Subcutaneous abdominal adipose tissue (tissue), 5 donors: ENCODE results near the gene APOBEC3C.
"Not testable (repeated sequence)": the region's sequence is repeated elsewhere in the genome, so short reads cannot be mapped to it uniquely, and the experiment has no call there.

Experiments
- H3K27ac ChIP-seq: one replicate; pipeline ENCODE4 v1.7.0; 2013; ENCODE audit warnings: low read depth, mild to moderate bottlenecking, inconsistent platforms, low read length, moderate library complexity
- H3K27me3 ChIP-seq, 5 donors: one replicate each; pipeline ENCODE4 v1.7.0; 2013; ENCODE audit warnings: low read length in 5 of 5, inconsistent platforms in 1 of 5; ENCODE audit not compliant: control insufficient read depth in 5 of 5, insufficient read depth in 4 of 5
- H3K36me3 ChIP-seq, 5 donors: one replicate each; pipeline ENCODE4 v1.7.0; 2013; ENCODE audit warnings: low read length in 5 of 5; ENCODE audit not compliant: control insufficient read depth in 5 of 5, insufficient read depth in 5 of 5
- H3K4me1 ChIP-seq, 5 donors: one replicate each; pipeline ENCODE4 v1.7.0; 2013; ENCODE audit warnings: low read length in 5 of 5, mild to moderate bottlenecking in 3 of 5, moderate library complexity in 1 of 5; ENCODE audit not compliant: control insufficient read depth in 5 of 5, insufficient read depth in 5 of 5
- H3K4me3 ChIP-seq, 5 donors: one replicate each; pipeline ENCODE4 v1.7.0; 2013; ENCODE audit warnings: low read length in 5 of 5, low read depth in 1 of 5
- H3K9ac ChIP-seq, 5 donors: one replicate each; pipeline ENCODE4 v1.7.0; 2013; ENCODE audit warnings: low read length in 5 of 5, mild to moderate bottlenecking in 4 of 5, moderate library complexity in 3 of 5
- H3K9me3 ChIP-seq, 5 donors: one replicate each; pipeline ENCODE4 v1.7.0; 2013; ENCODE audit warnings: low read length in 5 of 5; ENCODE audit not compliant: control insufficient read depth in 5 of 5
- donor health status: healthy.
- donor health status: healthy.
- donor health status: healthy.
- donor health status: healthy.
- donor health status: healthy.

Gene APOBEC3C

DNA sequence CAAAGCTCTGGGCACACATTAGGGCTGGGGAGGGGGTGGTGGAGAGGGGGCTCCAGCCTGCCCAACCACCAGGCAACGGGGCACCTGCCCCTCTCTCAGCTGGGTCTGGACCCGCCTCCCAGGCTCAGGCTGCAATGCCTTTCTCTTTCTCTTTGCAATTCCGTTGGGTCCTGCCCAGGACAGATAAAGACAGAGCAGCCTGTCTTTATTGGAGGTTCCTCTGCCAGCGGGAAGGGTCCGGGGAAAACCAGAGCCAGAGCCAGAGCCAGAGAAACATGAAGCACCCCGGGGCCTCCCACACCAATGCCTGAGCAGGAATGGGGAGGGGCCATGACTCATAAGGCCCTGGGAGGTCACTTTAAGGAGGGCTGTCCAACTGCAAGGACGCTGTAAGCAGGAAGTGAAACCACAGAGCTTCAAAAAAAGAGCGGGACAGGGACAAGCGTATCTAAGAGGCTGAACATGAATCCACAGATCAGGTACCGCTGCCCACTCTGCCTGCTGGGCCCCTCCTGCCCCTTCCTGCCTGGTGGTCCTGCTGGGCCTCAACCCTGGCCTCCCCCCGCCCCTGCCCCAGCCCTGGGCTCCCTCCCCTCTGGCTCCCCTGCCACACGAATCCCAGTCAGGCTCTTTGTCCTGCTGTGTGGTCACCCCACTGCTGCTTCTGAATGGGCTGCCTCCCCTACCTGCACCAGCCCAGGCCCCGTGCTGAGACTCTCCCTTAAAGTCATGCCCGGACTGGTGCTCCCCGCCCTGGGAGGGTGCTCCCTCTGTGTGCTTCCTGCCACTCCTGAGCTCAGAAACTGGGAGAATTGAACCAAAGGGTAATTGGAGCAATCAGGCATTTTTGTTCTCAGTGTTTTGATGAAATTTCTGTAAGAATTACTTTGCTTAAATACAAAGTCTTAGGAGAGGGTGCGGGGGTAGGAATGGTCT, 31.8 kb upstream of the APOBEC3C start, which contains the start of gene APOBEC3B:
Gene APOBEC3B (plus strand): TSS at position 356 of the 936 bp plus-strand sequence. CDS start 107 bp downstream, at position 463.
- peaks cover 0 to 17% (median 14%) of the 10 kb centered on the region in 5 donors for H3K4me1 ChIP-seq
- H3K36me3 ChIP-seq: no peaks in the 10 kb centered on the region
- H3K4me3 ChIP-seq: peak within 1 kb of the TSS; percentile 50 to 79 (median 69)
- H3K9ac ChIP-seq: peak within 1 kb of the TSS in 2 of 5 donors; percentile 23 to 52
- no peaks in the 10 kb centered on the region for H3K9me3 ChIP-seq
- no peaks in the 10 kb centered on the region for H3K27me3 ChIP-seq
- no peak within 1 kb of the TSS for H3K27ac ChIP-seq

- H3K4me3 ChIP-seq: no peak overlapping the region
- no peaks in the 10 kb centered on the region for H3K9me3 ChIP-seq
- H3K9ac ChIP-seq: no peak overlapping the region
- no peak overlapping the region for H3K27ac ChIP-seq
- peaks cover 0 to 17% (median 14%) of the 10 kb centered on the region in 5 donors for H3K4me1 ChIP-seq
- H3K36me3 ChIP-seq: no peaks in the 10 kb centered on the region
- no peaks in the 10 kb centered on the region for H3K27me3 ChIP-seq
Measured at GRCh38 chr22:38984224-38984623, 29.8 kb upstream of the APOBEC3C start.

GRCh38 chr22:38984784-38985757, 29.0 kb upstream of the APOBEC3C start:
- peaks cover 0 to 17% (median 14%) of the 10 kb centered on the region in 5 donors for H3K4me1 ChIP-seq
- H3K27ac ChIP-seq, H3K4me3 ChIP-seq, H3K9ac ChIP-seq, H3K36me3 ChIP-seq, H3K9me3 ChIP-seq, H3K27me3 ChIP-seq: not testable (repeated sequence)

DNA sequence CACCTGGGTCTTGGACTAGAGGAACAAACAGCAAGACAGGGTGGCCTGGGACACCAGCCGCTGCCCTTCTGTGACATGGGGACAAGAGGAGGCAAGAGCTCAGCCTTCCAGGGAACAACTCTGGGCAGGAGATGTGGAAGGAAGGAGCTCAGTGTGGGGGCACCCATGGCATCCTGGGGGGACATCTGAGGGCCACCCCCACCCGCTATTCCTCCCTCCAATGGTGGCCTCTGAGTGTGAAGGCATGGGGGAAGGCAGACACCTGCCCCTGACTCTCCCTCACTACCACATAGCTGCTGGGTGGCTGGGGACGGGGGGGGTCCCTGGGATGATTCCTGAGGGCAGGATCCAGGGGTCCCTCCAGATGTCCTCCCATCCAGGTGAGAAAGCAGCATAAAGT, 27.4 kb upstream of the APOBEC3C start:
- Histone ChIP-seq H3K27ac (no peak overlapping the region), H3K4me3 (no peak overlapping the region), H3K9ac (no peak overlapping the region), H3K4me1 (peaks cover 0 to 12% (median 9%) of the 10 kb centered on the region in 5 donors), H3K9me3 (no peaks in the 10 kb centered on the region), H3K27me3 (no peaks in the 10 kb centered on the region), H3K36me3 (no peaks in the 10 kb centered on the region)

- Histone ChIP-seq H3K4me3 (no peak overlapping the region), H3K27me3 (no peaks in the 10 kb centered on the region), H3K36me3 (no peaks in the 10 kb centered on the region), H3K9ac (no peak overlapping the region), H3K27ac (no peak overlapping the region), H3K9me3 (no peaks in the 10 kb centered on the region), H3K4me1 (peaks cover 0 to 5% (median 4%) of the 10 kb centered on the region in 5 donors)
Measured at GRCh38 chr22:38987171-38987895, 26.7 kb upstream of the APOBEC3C start.

DNA sequence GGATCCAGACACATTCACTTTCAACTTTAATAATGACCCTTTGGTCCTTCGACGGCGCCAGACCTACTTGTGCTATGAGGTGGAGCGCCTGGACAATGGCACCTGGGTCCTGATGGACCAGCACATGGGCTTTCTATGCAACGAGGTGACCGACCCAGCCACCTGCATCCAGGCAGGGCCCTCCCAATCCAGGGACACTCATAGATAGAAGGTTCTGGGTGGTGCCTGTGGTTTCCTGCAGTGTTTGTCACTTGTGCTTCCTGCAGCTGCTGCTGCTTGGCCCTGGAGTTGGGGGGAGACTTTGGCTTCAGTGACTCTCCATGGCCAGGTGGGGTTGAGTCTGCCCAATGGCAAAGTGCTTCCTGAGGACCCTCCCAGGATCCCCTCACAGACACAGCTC, 24.6 kb upstream of the APOBEC3C start:
- no peaks in the 10 kb centered on the region for H3K27me3 ChIP-seq
- H3K4me3 ChIP-seq: no peak overlapping the region
- H3K27ac ChIP-seq: no peak overlapping the region
- H3K9ac ChIP-seq: no peak overlapping the region
- H3K4me1 ChIP-seq: no peaks in the 10 kb centered on the region
- no peaks in the 10 kb centered on the region for H3K36me3 ChIP-seq
- no peaks in the 10 kb centered on the region for H3K9me3 ChIP-seq

DNA sequence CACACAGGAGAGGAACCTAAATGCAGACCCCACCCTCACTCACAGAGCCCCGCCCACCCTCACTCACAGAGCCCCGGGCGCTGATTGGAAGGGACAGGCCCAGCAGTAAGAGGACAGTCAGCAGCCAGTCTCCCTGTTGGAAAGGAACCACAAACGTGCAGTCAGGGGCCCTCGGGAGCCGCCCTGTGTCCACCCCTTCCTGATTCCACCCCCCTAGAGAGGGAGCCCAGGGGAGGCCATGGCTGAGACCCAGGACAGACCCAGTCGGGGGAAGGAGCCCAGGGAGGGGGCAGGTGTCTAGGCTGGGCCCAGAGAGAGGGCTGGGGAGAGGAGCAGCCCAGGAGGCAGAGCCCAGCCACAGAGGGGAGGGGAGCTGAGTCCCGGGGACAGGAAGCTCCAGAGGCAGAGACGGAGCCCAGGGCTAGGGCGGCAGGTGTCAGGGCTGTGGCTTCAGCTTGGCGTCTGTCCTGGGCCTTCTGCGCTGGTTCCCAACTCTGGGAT, 21.1 kb upstream of the APOBEC3C start:
- not testable (repeated sequence) for H3K9ac ChIP-seq, H3K36me3 ChIP-seq, H3K27ac ChIP-seq, H3K4me3 ChIP-seq, H3K9me3 ChIP-seq, H3K4me1 ChIP-seq
- peaks cover 8 to 17% (median 11%) of the 10 kb centered on the region in 5 donors for H3K27me3 ChIP-seq

DNA sequence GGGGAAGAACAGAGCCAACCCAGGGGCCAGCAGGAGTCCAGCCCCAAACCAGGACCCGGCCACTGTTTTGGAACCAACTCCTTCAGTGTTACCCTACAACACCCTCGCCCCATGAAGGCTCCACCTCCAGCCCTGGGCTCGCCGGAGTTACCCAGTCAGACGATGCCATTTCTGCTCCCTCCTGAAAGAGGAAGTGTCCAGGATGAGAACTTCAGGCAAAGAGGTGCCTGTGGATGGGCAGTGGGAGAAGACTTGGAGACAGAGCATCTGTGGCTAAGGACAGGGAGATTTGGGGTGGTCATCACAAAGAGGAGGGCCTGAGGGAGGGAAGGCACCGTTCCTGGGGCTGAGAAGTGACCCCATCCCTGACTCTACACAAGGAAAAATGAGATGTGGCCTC, 18.0 kb upstream of the APOBEC3C start:
- no peaks in the 10 kb centered on the region for H3K36me3 ChIP-seq
- no peaks in the 10 kb centered on the region for H3K4me1 ChIP-seq
- H3K27ac ChIP-seq: no peak overlapping the region
- H3K4me3 ChIP-seq: no peak overlapping the region
- H3K9ac ChIP-seq: no peak overlapping the region
- no peaks in the 10 kb centered on the region for H3K9me3 ChIP-seq
- peaks cover 14 to 25% (median 17%) of the 10 kb centered on the region in 5 donors for H3K27me3 ChIP-seq

DNA sequence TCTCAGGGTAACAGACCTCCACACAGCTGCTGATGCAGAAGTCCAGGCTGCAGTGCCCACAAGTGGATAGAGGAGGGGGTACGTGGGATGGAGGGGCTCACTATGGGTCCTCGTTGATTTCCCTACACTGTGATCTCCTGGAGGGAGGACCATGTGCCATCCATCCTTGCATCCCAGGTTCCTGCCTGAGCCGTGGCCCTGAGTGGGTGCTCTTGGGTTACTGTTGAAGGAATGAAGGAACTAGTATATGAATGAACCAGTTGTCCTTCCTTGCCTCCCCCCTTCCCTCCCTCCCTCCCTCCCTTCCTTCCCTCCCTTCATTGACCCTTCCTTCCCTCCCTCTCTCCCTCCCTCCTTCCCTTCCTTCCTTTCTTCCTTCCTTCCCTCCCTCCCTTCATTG, 16.5 kb upstream of the APOBEC3C start:
- no peak overlapping the region for H3K27ac ChIP-seq
- peaks cover 14 to 25% (median 17%) of the 10 kb centered on the region in 5 donors for H3K27me3 ChIP-seq
- H3K9ac ChIP-seq: no peak overlapping the region
- no peaks in the 10 kb centered on the region for H3K9me3 ChIP-seq
- no peak overlapping the region for H3K4me3 ChIP-seq
- H3K4me1 ChIP-seq: no peaks in the 10 kb centered on the region
- no peaks in the 10 kb centered on the region for H3K36me3 ChIP-seq
